ENCODE results near the gene DBF4B. TPM values are rescaled to one million over a fixed set of nuclear protein-coding genes. Genes with fewer than 3 reads are reported as not detected.
A peak's percentile ranks its signal among the peaks of the same experiment; 100 is the strongest.

Gene DBF4B
- total and polyA plus RNA-seq, 2 donors from 2014 or later: 1.8 to 3.5 TPM

- no peak for TF ChIP-seq CTCF (IDR thresholded peaks at IDR 0.05; ENCODE audit: borderline replicate concordance, extremely low read depth, insufficient read depth)
- FAIRE-seq (no peak), DNase-seq (peak in 1 of 5 donors; percentile 65)
- Histone ChIP-seq H3K4me3 (ENCODE audit: low read length in 3 of 3) (no peak overlapping the region), H3K36me3 (ENCODE audit: control insufficient read depth in 2 of 3, insufficient read depth in 3 of 3, low read length in 3 of 3) (no peaks in the 10 kb centered on the region), H3K9ac (ENCODE audit: low read length in 3 of 3) (no peak overlapping the region), H3K27ac (ENCODE audit: low read depth in 2 of 2, low read length in 2 of 2) (no peak overlapping the region), H3K4me1 (ENCODE audit: control insufficient read depth in 2 of 3, insufficient read depth in 2 of 3, low read depth in 1 of 3, low read length in 3 of 3) (peaks cover 0 to 19% (median 0%) of the 10 kb centered on the region in 3 donors), H3K27me3 (ENCODE audit: control insufficient read depth, insufficient read depth, low read length) (no peaks in the 10 kb centered on the region), H3K9me3 (ENCODE audit: control insufficient read depth in 2 of 3, insufficient read depth in 1 of 3, low read length in 3 of 3) (no peaks in the 10 kb centered on the region)
- intact Hi-C loops (cut with DNase I): loop anchor here (5.0 kb wide), 1 partner anchor 95 kb away; no protein-coding TSS in a partner anchor
These were observed 68.3 kb downstream of the DBF4B start for GRCh38 chr17:44776628-44777393.

GRCh38 chr17:44777394-44778348 is 69.2 kb downstream of the DBF4B start:
- Histone ChIP-seq H3K9me3 (ENCODE audit: control insufficient read depth in 2 of 3, insufficient read depth in 1 of 3, low read length in 3 of 3) (no peaks in the 10 kb centered on the region), H3K4me3 (ENCODE audit: low read length in 3 of 3) (no peak overlapping the region), H3K27me3 (ENCODE audit: control insufficient read depth, insufficient read depth, low read length) (no peaks in the 10 kb centered on the region), H3K36me3 (ENCODE audit: control insufficient read depth in 2 of 3, insufficient read depth in 3 of 3, low read length in 3 of 3) (no peaks in the 10 kb centered on the region), H3K9ac (ENCODE audit: low read length in 3 of 3) (no peak overlapping the region), H3K4me1 (ENCODE audit: control insufficient read depth in 2 of 3, insufficient read depth in 2 of 3, low read depth in 1 of 3, low read length in 3 of 3) (peaks cover 0 to 19% (median 0%) of the 10 kb centered on the region in 3 donors), H3K27ac (ENCODE audit: low read depth in 2 of 2, low read length in 2 of 2) (no peak overlapping the region)
- DNase-seq (peak in 2 of 5 donors; percentile 38 to 75), FAIRE-seq (no peak)
- intact Hi-C loops (cut with DNase I): loop anchor here (5.0 kb wide), 1 partner anchor 95 kb away; no protein-coding TSS in a partner anchor
- no peak for TF ChIP-seq CTCF (IDR thresholded peaks at IDR 0.05; ENCODE audit: borderline replicate concordance, extremely low read depth, insufficient read depth)

GRCh38 chr17:44778656-44779210 is 70.3 kb downstream of the DBF4B start:
- H3K27me3 ChIP-seq (ENCODE audit: control insufficient read depth, insufficient read depth, low read length): no peaks in the 10 kb centered on the region
- no peak overlapping the region for H3K27ac ChIP-seq (ENCODE audit: low read depth in 2 of 2, low read length in 2 of 2)
- intact Hi-C loops (cut with DNase I): loop anchor here (5.0 kb wide), 1 partner anchor 94 kb away; no protein-coding TSS in a partner anchor
- H3K9ac ChIP-seq (ENCODE audit: low read length in 3 of 3): no peak overlapping the region
- H3K4me3 ChIP-seq (ENCODE audit: low read length in 3 of 3): peak overlapping the region in 1 of 3 donors; percentile 39
- no peak for TF ChIP-seq CTCF (IDR thresholded peaks at IDR 0.05; ENCODE audit: borderline replicate concordance, extremely low read depth, insufficient read depth)
- no peaks in the 10 kb centered on the region for H3K9me3 ChIP-seq (ENCODE audit: control insufficient read depth in 2 of 3, insufficient read depth in 1 of 3, low read length in 3 of 3)
- H3K36me3 ChIP-seq (ENCODE audit: control insufficient read depth in 2 of 3, insufficient read depth in 3 of 3, low read length in 3 of 3): no peaks in the 10 kb centered on the region
- FAIRE-seq (no peak), DNase-seq (no peak)
- peaks cover 0 to 19% (median 0%) of the 10 kb centered on the region in 3 donors for H3K4me1 ChIP-seq (ENCODE audit: control insufficient read depth in 2 of 3, insufficient read depth in 2 of 3, low read depth in 1 of 3, low read length in 3 of 3)
